ENCODE measurements around the gene TCEANC.

Gene TCEANC

GRCh38 chrX:13659063-13659462 is 6.1 kb downstream of the TCEANC start:
- Histone ChIP-seq H3K9me3 (ENCODE audit: control insufficient read depth, insufficient read depth, low read depth, low read length) (no peaks in the 10 kb centered on the region), H3K36me3 (ENCODE audit: control insufficient read depth in 2 of 2, insufficient read depth in 1 of 2, low read length in 2 of 2) (peaks cover 9 to 27% of the 10 kb centered on the region in 2 experiments), H3K4me1 (ENCODE audit: control insufficient read depth, insufficient read depth, low read length) (no peaks in the 10 kb centered on the region), H3K4me3 (ENCODE audit: low read depth, low read length) (no peak overlapping the region), H3K27ac (ENCODE audit: extremely low read depth, low read depth, low read length) (no peak overlapping the region)
- ChIA-PET POLR2A (interaction anchor here (0.8 to 1.1 kb wide), 2 partner anchors 33 to 35 kb away, joined by 3 to 5 read pairs; no protein-coding TSS in a partner anchor), CTCF (interaction anchor here (0.6 to 1.8 kb wide), 18 partner anchors 10 to 115 kb away, joined by 3 to 12 read pairs (median 4); partner anchors contain the start of genes OFD1 and TRAPPC2)
- TF ChIP-seq ZNF843 (tag by site-specific recombination; IDR thresholded peaks at IDR 0.05) = no peak
- no peak for TF ChIP-seq KLF17 (tag by site-specific recombination; IDR thresholded peaks at IDR 0.05)
- no peak for TF ChIP-seq ZNF140 (tag by site-specific recombination; IDR thresholded peaks at IDR 0.05)
- TF ChIP-seq ZNF112 (tag by site-specific recombination; IDR thresholded peaks at IDR 0.05) = no peak
- TF ChIP-seq MEIS1 (CRISPR knock-in tag; IDR thresholded peaks at IDR 0.05; ENCODE audit: borderline replicate concordance) = no peak
- no peak for TF ChIP-seq ZNF24 (tag by site-specific recombination; IDR thresholded peaks at IDR 0.05)
- TF ChIP-seq ZNF184 (tag by site-specific recombination; IDR thresholded peaks at IDR 0.05) = no peak
- no peak for TF ChIP-seq ZNF555 (tag by site-specific recombination; conservative IDR thresholded peaks at IDR 0.05)
- TF ChIP-seq ZXDB (tag by site-specific recombination; IDR thresholded peaks at IDR 0.05) = no peak
- no peak for TF ChIP-seq ZNF280D (tag by site-specific recombination; IDR thresholded peaks at IDR 0.05)
- no peak for TF ChIP-seq ZNF362 (tag by site-specific recombination; IDR thresholded peaks at IDR 0.05)
- no peak for TF ChIP-seq HOXD13 (CRISPR knock-in tag; IDR thresholded peaks at IDR 0.05; ENCODE audit: borderline replicate concordance)
- TF ChIP-seq KLF7 (tag by site-specific recombination; IDR thresholded peaks at IDR 0.05; ENCODE audit: borderline replicate concordance) = no peak
- no peak for TF ChIP-seq REPIN1 (tag by site-specific recombination; IDR thresholded peaks at IDR 0.05; ENCODE audit: low read depth)
- no peak for TF ChIP-seq ZNF518A (tag by site-specific recombination; conservative IDR thresholded peaks at IDR 0.05; ENCODE audit: low read depth)
- no peak for TF ChIP-seq ZBTB8A (tag by site-specific recombination; IDR thresholded peaks at IDR 0.05)
- TF ChIP-seq SCRT1 (tag by site-specific recombination; IDR thresholded peaks at IDR 0.05; ENCODE audit: borderline replicate concordance) = no peak
- TF ChIP-seq ZNF488 (tag by site-specific recombination; IDR thresholded peaks at IDR 0.05) = no peak
- no peak for TF ChIP-seq ZNF571 (tag by site-specific recombination; IDR thresholded peaks at IDR 0.05)
- no peak for TF ChIP-seq ZNF776 (tag by site-specific recombination; IDR thresholded peaks at IDR 0.05; ENCODE audit: borderline replicate concordance)
